ENCODE measurements around the gene VWC2L.

Gene VWC2L

DNA sequence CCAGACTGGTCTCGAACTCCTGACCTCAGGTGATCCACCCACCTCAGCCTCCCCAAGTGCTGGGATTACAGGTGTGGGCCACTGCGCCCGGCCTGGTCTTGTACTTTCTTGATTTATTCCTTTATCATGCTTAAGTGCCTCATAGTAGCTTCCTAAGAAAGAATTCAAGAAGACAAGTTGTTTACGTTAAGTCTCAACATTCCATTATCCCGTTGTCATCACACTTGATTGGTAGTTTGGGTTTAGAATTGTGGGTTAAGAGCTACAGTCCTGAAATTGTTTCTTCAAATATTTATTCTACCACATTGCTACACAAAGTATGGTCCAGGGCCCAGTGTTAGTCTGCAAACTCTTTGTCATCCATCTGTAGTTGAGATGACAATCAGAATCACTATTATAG, 194.0 kb downstream of the VWC2L start:
- no peak for DNase-seq

DNA sequence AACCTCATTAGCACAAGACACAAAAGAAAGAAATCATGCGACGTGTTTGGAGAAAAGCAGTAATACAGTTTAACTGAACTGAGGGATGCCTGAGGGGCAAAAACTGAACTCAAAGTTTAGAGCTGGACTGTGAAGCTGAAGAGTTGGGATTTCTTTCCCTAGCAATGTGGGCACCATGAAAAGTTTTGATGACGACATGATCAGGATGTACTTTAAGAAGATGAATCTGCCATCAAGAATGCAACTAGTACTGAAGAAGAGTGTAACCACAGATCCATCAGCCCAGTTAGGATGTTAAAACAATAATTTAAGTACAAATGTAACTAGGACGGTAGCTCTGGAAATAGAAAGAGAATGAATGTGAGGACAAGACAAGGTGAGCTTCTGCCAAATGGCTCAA, 196.2 kb downstream of the VWC2L start:
- DNase-seq = no peak

DNA sequence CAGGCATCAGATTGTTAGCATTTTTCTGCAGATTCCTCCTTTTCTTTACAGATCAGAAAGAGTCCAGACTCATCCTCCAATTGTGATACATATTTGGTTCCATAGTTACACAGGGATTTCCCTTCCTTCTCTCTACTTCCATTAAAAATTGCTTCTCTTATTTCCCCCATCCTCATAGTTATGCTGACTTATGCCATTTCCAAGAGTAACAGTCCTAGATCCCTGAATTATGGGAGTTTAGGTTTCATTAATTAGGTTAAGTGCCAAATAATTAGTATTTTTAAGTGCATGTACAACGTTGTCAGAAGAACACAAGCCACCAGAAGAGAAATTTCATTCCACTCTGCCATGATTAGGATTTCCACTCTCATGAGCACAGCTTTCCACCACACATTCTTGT, 200.2 kb downstream of the VWC2L start:
- DNase-seq = no peak

DNA sequence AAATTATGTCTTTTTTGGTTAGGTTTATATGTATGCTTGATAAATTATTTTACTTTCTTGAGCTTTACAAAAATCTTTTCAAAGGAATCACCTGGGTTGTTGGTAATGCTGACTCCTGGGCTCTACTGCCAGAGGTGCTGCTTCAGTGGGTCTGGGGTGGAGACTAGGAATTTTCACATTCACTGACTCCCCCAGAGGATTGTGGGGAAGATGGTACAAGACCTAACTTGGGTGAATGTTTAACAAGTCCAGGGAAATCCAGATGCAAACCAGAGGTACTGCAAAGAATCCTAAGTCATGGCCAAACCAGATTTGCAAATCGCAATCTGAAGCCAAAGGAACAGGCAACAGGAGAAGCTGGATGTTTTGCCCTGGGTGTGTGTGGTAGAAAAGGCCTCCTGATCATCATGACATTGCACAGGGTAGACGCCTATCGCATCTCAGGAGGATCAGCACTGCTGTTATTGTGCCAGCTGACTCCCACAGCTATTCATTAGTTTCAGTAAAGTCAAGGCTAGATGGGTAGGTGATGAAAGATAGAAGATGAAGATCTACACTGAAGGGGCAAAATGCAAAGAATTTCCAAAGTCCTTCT, 213.4 kb downstream of the VWC2L start:
- DNase-seq = no peak

DNA sequence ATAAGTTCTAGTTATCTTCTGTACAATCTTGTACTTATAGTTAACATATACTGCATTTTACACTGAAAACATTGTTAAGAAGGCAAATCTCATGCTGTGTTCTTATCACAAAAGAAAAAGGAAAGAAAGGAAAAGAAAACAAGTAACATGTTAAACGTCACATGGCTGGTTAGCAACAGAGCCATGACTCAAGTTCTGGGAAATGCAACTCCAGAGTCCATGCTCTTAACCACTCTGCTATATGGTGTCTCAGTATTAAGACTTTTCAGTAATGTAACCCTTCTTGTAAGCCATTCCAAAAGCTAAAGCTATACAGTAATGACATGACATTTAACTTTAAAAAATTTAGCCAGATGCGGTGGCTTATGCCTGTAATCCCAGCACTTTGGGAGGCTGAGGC, 217.2 kb downstream of the VWC2L start:
- no peak for DNase-seq
